Measurements from ENCODE around the gene CCDC126. TPM values are rescaled to one million over a fixed set of nuclear protein-coding genes. Genes with fewer than 3 reads are reported as not detected.

The CCDC126 gene
- polyA plus RNA-seq, 3 donors = 3.5 to 20.1 (median 17.4) TPM

DNA sequence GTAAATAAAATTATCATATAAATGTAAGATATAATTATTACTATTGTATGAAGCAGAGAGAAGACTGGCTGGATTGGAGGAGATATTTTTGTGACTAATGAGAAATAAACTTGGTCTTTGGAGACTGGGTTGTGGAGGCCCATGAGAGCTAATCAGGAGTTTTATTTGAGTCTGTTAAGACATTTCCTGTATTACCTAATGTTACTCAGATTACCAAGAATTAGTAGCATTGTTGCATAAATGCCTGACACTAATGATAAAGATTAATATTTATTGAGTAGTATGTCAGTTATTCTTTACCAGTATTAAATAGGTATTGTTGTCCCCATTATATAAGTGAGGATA lies 7.1 kb downstream of the CCDC126 start:
- H3K4me2 ChIP-seq (replicated peaks; ENCODE audit: extremely low read depth, low read length, poor library complexity, severe bottlenecking) = no peak overlapping the region
- no peak overlapping the region for H2AFZ ChIP-seq (ENCODE audit: insufficient read depth, low read depth, low read length, poor library complexity, severe bottlenecking)
- no peak overlapping the region for H3K27ac ChIP-seq (ENCODE audit: low read depth in 1 of 2, low read length in 2 of 2)
- peaks cover 20% of the 10 kb centered on the region for H3K4me1 Mint-ChIP-seq
- no peak overlapping the region for H3K9ac ChIP-seq (ENCODE audit: insufficient read depth, low read length, poor library complexity, severe bottlenecking)
- TF ChIP-seq CTCF (IDR thresholded peaks at IDR 0.05) = no peak
- intact Hi-C loops (cut with micrococcal nuclease) = loop anchor here in 1 of 2 donors (10.0 kb wide), 1 partner anchor 81 kb away; the partner anchor contains the start of gene FAM221A
- DNase-seq = no peak
- H3K36me3 Mint-ChIP-seq = peaks cover 27 to 38% of the 10 kb centered on the region in 2 donors
- peaks cover 0 to 1% (median 0%) of the 10 kb centered on the region in 3 donors for H3K27me3 Mint-ChIP-seq (ENCODE audit: low read depth in 3 of 3)
- H3K27ac Mint-ChIP-seq = no peak overlapping the region
- H3K4me1 ChIP-seq (ENCODE audit: control insufficient read depth in 1 of 2, insufficient read depth in 2 of 2, low read length in 2 of 2) = peaks cover 0 to 6% of the 10 kb centered on the region in 2 donors
- peaks cover 12% of the 10 kb centered on the region for H3K79me2 ChIP-seq (ENCODE audit: insufficient read depth, low read length)
- no peak overlapping the region for H3K4me3 Mint-ChIP-seq
- H3K4me3 ChIP-seq (replicated peaks in 1 of 3; ENCODE audit: low read depth in 2 of 3, low read length in 3 of 3) = no peak overlapping the region
- H3K36me3 ChIP-seq (replicated peaks in 1 of 2; ENCODE audit: control insufficient read depth in 1 of 2, insufficient read depth in 2 of 2, low read length in 2 of 2) = no peaks in the 10 kb centered on the region
- no peaks in the 10 kb centered on the region for H3K27me3 ChIP-seq (ENCODE audit: control insufficient read depth in 2 of 2, insufficient read depth in 2 of 2, low read length in 2 of 2)
- no peaks in the 10 kb centered on the region for H3K9me3 ChIP-seq (replicated peaks in 1 of 2; ENCODE audit: control insufficient read depth in 1 of 2, insufficient read depth in 1 of 2, low read length in 2 of 2)
- peaks cover 9% of the 10 kb centered on the region for H4K20me1 ChIP-seq (ENCODE audit: insufficient read depth, low read length)
- peaks cover 0 to 5% (median 0%) of the 10 kb centered on the region in 7 donors for H3K9me3 Mint-ChIP-seq

GRCh38 chr7:23607130-23607529 lies 9.9 kb downstream of the CCDC126 start:
- DNase-seq = no peak
- Mint-ChIP-seq H3K36me3 (peaks cover 36 to 38% of the 10 kb centered on the region in 2 donors), H3K4me1 (peaks cover 17% of the 10 kb centered on the region), H3K27me3 (ENCODE audit: low read depth in 3 of 3) (peaks cover 0 to 1% (median 0%) of the 10 kb centered on the region in 3 donors), H3K27ac (peak overlapping the region in 1 of 7 donors; percentile 15), H3K4me3 (no peak overlapping the region), H3K9me3 (peaks cover 0 to 9% (median 6%) of the 10 kb centered on the region in 7 donors)
- no peaks in the 10 kb centered on the region for H3K79me2 ChIP-seq (ENCODE audit: insufficient read depth, low read length)
- H3K27me3 ChIP-seq (ENCODE audit: control insufficient read depth in 2 of 2, insufficient read depth in 2 of 2, low read length in 2 of 2) = no peaks in the 10 kb centered on the region
- H3K27ac ChIP-seq (ENCODE audit: low read depth in 1 of 2, low read length in 2 of 2) = no peak overlapping the region
- H3K4me3 ChIP-seq (replicated peaks in 1 of 3; ENCODE audit: low read depth in 2 of 3, low read length in 3 of 3) = no peak overlapping the region
- no peak overlapping the region for H2AFZ ChIP-seq (ENCODE audit: insufficient read depth, low read depth, low read length, poor library complexity, severe bottlenecking)
- H3K9me3 ChIP-seq (replicated peaks in 1 of 2; ENCODE audit: control insufficient read depth in 1 of 2, insufficient read depth in 1 of 2, low read length in 2 of 2) = peaks cover 0 to 3% of the 10 kb centered on the region in 2 donors
- H4K20me1 ChIP-seq (ENCODE audit: insufficient read depth, low read length) = peaks cover 9% of the 10 kb centered on the region
- H3K4me2 ChIP-seq (replicated peaks; ENCODE audit: extremely low read depth, low read length, poor library complexity, severe bottlenecking) = no peak overlapping the region
- no peak for TF ChIP-seq CTCF (IDR thresholded peaks at IDR 0.05)
- no peak overlapping the region for H3K9ac ChIP-seq (ENCODE audit: insufficient read depth, low read length, poor library complexity, severe bottlenecking)
- H3K4me1 ChIP-seq (ENCODE audit: control insufficient read depth in 1 of 2, insufficient read depth in 2 of 2, low read length in 2 of 2) = peaks cover 0 to 6% of the 10 kb centered on the region in 2 donors
- peaks cover 8 to 11% of the 10 kb centered on the region in 2 donors for H3K36me3 ChIP-seq (replicated peaks in 1 of 2; ENCODE audit: control insufficient read depth in 1 of 2, insufficient read depth in 2 of 2, low read length in 2 of 2)
- intact Hi-C loops (cut with micrococcal nuclease) = loop anchor here in 1 of 2 donors (10.0 kb wide), 1 partner anchor 78 kb away; the partner anchor contains the start of gene FAM221A
